ENCODE measurements around the gene DMBT1. TPM values are rescaled to one million over a fixed set of nuclear protein-coding genes. Genes with fewer than 3 reads are reported as not detected.

The DMBT1 gene
- total and polyA plus RNA-seq, 10 of the 15 experiments (the other 5 are each of a cell fraction or from before 2014, with no cell fraction given) = under 0.01 to 0.13 (median 0.03) TPM; not detected in 5

DNA sequence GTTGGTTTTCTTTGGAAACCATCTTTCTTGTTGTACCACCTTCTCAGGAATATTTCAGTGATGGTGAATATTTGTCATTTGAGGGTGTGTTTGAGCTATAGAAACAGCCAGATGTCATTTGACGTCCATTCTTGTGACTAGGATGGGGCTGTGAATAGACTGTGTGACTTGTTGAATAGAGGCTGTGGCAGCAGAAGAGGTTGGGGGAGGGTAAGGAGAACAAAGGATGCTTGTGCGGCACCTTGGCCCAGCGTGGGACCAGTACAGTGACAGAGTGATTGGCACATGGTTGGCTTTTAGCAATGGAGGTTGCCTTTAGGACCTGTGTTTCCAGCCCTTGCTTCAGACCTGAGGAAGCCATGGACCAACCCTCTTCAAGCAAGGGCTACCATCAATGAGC lies 11.3 kb downstream of the DMBT1 start (continued):
- no peak for TF ChIP-seq E4F1 (IDR thresholded peaks at IDR 0.05; ENCODE audit: borderline replicate concordance, partially characterized antibody)

DNA sequence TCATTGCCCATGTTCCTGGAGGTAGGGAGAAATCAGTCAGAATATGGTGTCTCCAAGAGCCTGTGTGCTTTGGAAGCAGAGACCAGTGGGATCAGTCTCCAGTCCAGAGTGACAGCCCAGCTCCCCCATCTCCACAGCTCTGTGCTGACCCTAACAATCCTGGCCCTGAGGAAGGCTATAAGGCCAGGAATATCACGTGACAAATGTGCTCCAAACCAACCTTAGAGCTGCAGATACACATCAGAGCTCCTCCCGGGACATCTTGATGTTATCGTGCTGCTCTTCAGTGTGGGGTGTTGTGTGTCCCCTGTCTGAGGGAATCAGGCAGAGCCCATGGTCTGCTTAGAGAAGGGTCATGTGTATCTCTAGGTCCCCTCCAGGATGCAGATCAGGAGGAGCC lies 15.2 kb downstream of the DMBT1 start:
- Histone ChIP-seq H3K4me1 (ENCODE audit: control insufficient read depth, insufficient read depth, low read length) (no peaks in the 10 kb centered on the region), H3K9me3 (replicated peaks; ENCODE audit: control insufficient read depth, insufficient read depth, low read length) (no peaks in the 10 kb centered on the region), H3K36me3 (ENCODE audit: control insufficient read depth in 2 of 2, insufficient read depth in 2 of 2, low read length in 1 of 2) (no peaks in the 10 kb centered on the region), H4K20me1 (ENCODE audit: control insufficient read depth, insufficient read depth) (no peaks in the 10 kb centered on the region), H2AFZ (ENCODE audit: control insufficient read depth, low read depth, low read length) (no peak overlapping the region), H3K27ac (ENCODE audit: control insufficient read depth, insufficient read depth) (no peak overlapping the region), H3K9ac (ENCODE audit: control insufficient read depth, insufficient read depth, low read length) (no peak overlapping the region), H3K4me2 (ENCODE audit: control insufficient read depth, insufficient read depth) (no peak overlapping the region), H3K27me3 (replicated peaks in 1 of 2; ENCODE audit: control insufficient read depth in 2 of 2, insufficient read depth in 2 of 2, low read length in 1 of 2) (no peaks in the 10 kb centered on the region), H3K4me3 (no peak overlapping the region), H3K79me2 (ENCODE audit: control insufficient read depth, insufficient read depth, low read length) (no peaks in the 10 kb centered on the region)
- POLR2A ChIA-PET = no interaction called here
- DNase-seq (ENCODE audit: low read depth, low spot score) = no peak
- TF ChIP-seq PAX5 (IDR thresholded peaks at IDR 0.05; ENCODE audit: borderline replicate concordance, low read depth, low read length) (no peak), SRF (IDR thresholded peaks at IDR 0.05; ENCODE audit: low read depth in 2 of 2, low read length in 2 of 2) (no peak), IKZF2 (IDR thresholded peaks at IDR 0.05) (no peak), NFXL1 (IDR thresholded peaks at IDR 0.05; ENCODE audit: borderline replicate concordance) (no peak), RCOR1 (conservative IDR thresholded peaks at IDR 0.05; ENCODE audit: low read depth, low read length) (no peak), TBL1XR1 (IDR thresholded peaks at IDR 0.05; ENCODE audit: low read depth, low read length) (no peak), SMAD1 (IDR thresholded peaks at IDR 0.05; ENCODE audit: low read depth, partially characterized antibody) (no peak), SREBF2 (IDR thresholded peaks at IDR 0.05; ENCODE audit: low read length) (no peak), NFIC (IDR thresholded peaks at IDR 0.05; ENCODE audit: low read depth, low read length) (no peak), POLR2A (IDR thresholded peaks at IDR 0.05; ENCODE audit: low read depth, low read length) (no peak), ZBTB4 (CRISPR knock-in tag; IDR thresholded peaks at IDR 0.05) (no peak), PML (IDR thresholded peaks at IDR 0.05; ENCODE audit: low read length) (no peak)
- TF ChIP-seq, protein P1, sequence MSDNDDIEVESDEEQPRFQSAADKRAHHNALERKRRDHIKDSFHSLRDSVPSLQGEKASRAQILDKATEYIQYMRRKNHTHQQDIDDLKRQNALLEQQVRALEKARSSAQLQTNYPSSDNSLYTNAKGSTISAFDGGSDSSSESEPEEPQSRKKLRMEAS (IDR thresholded peaks at IDR 0.05; ENCODE audit: low read depth, low read length) = no peak
- SMC1A ChIA-PET (ENCODE audit: uncharacterized antibody, unreplicated experiment) = no interaction called here
- no TSS peak for BruUV-seq (replicated peaks)
- WGBS (ENCODE audit: insufficient coverage, insufficient replicate concordance, low lambda C conversion rate, missing lambda C conversion rate) = 13% methylated on average over 3 of the region's 3 CpGs
- RAD21 ChIA-PET (ENCODE audit: unreplicated experiment) = no interaction called here
- FAIRE-seq = no peak
- in situ Hi-C loops (cut with MboI) (no loop called here), intact Hi-C loops (cut with micrococcal nuclease; ENCODE audit: unreplicated experiment) (no loop called here)
- ATAC-seq = no peak
- CTCF ChIA-PET = no interaction called here

All from GM12878 (cell line).